NCI-H2081 treated with DMSO at 0.1 percent for 48 hours (cell line): ENCODE measurements around the gene RFXAP.

Source experiments
- DNase-seq: peaks from one replicate; lab custom pipeline; 2025; lab: John Stamatoyannopoulos, UW

RFXAP gene

GRCh38 chr13:36817996-36818803 lies 822 bp upstream of the RFXAP start:
- DNase-seq, result no peak

GRCh38 chr13:36819739-36820090 lies 693 bp downstream of the RFXAP start:
- no peak for DNase-seq

GRCh38 chr13:36820222-36820621 lies 1.2 kb downstream of the RFXAP start:
- no peak for DNase-seq

- no peak for DNase-seq
Measured at GRCh38 chr13:36822785-36823184, 3.8 kb downstream of the RFXAP start.

- DNase-seq, result no peak
Measured at GRCh38 chr13:36829753-36830152, 10.7 kb downstream of the RFXAP start.

GRCh38 chr13:36831291-36831690 lies 12.3 kb downstream of the RFXAP start:
- DNase-seq, result no peak

GRCh38 chr13:36834299-36834698 lies 15.3 kb downstream of the RFXAP start:
- no peak for DNase-seq

GRCh38 chr13:36837354-36838092 lies 18.5 kb downstream of the RFXAP start:
- DNase-seq, result no peak

- DNase-seq, result no peak
Measured at GRCh38 chr13:36839281-36839680, 20.3 kb downstream of the RFXAP start.

- no peak for DNase-seq
Measured at GRCh38 chr13:36839981-36840380, 21.0 kb downstream of the RFXAP start.

- DNase-seq, result no peak
Measured at GRCh38 chr13:36840718-36841250, 21.8 kb downstream of the RFXAP start.

- no peak for DNase-seq
Measured at GRCh38 chr13:36841391-36841790, 22.4 kb downstream of the RFXAP start.

- DNase-seq, result no peak
Measured at GRCh38 chr13:36847606-36848005, 28.6 kb downstream of the RFXAP start.

GRCh38 chr13:36848199-36848982 lies 29.4 kb downstream of the RFXAP start:
- DNase-seq, result no peak

GRCh38 chr13:36850790-36851438 lies 31.9 kb downstream of the RFXAP start:
- no peak for DNase-seq

GRCh38 chr13:36857253-36857652 lies 38.2 kb downstream of the RFXAP start:
- no peak for DNase-seq

GRCh38 chr13:36858290-36858689 lies 39.3 kb downstream of the RFXAP start:
- peak; percentile 39 for DNase-seq

GRCh38 chr13:36859259-36859658 lies 40.2 kb downstream of the RFXAP start:
- no peak for DNase-seq

GRCh38 chr13:36862002-36862685 lies 43.1 kb downstream of the RFXAP start:
- no peak for DNase-seq

GRCh38 chr13:36862722-36863121 lies 43.7 kb downstream of the RFXAP start:
- no peak for DNase-seq

GRCh38 chr13:36865265-36865664 lies 46.2 kb downstream of the RFXAP start:
- DNase-seq, result no peak
